GM12878 (cell line): ENCODE results near the gene CIB2. TPM values are rescaled to one million over a fixed set of nuclear protein-coding genes. Genes with fewer than 3 reads are reported as not detected.

Experiments used
- ATAC-seq: fragments of 200-7000 bp; cut with Tn5 transposase; 3 replicates; pipeline ENCODE4 v1.9.1; 2020; ENCODE audit warnings: mild to moderate bottlenecking, moderate library complexity
- BruUV-seq: library from RNA; stranded (reverse); fragments of 400-500 nt; replicated peaks from 2 replicates; lab custom pipeline; 2021; lab: Mats Ljungman, UMichigan
- CTCF ChIA-PET: fragments of 300-600 bp; sonication (Branson Sonifier 250); formaldehyde crosslinking; extraction: SDS; loops from one replicate; lab custom pipeline; 2021; ENCODE audit warnings: inconsistent platforms; lab: Yijun Ruan, JAX
- POLR2A ChIA-PET: fragments of 350-600 bp; formaldehyde crosslinking; extraction: SDS; loops from one replicate; lab custom pipeline; 2021; ENCODE audit warnings: inconsistent platforms; lab: Charles Lee
- RAD21 ChIA-PET: fragments of 300-600 bp; sonication (Branson Sonifier 250); formaldehyde crosslinking; loops from one replicate; lab custom pipeline; 2023; ENCODE audit warnings: antibody characterized with exemption; ENCODE audit not compliant: unreplicated experiment; lab: Charles Lee
- SMC1A ChIA-PET: fragments of 300-600 bp; sonication (Branson Sonifier 250); formaldehyde crosslinking; loops from one replicate; lab custom pipeline; 2023; ENCODE audit not compliant: unreplicated experiment, uncharacterized antibody; lab: Charles Lee
- DNase-seq: peaks from one replicate; pipeline ENCODE4 v3.0.0-alpha.2; 2011; ENCODE audit warnings: low read depth, low spot score
- FAIRE-seq: peaks from 3 replicates; lab custom pipeline; 2011; peaks lifted over from hg19 to GRCh38; lab: Jason Lieb, UNC
- H2AFZ ChIP-seq: 2 replicates; pipeline ENCODE4 v1.6.0; 2011; ENCODE audit warnings: low read depth, low read length, control low read depth; ENCODE audit not compliant: control insufficient read depth
- H3K27ac ChIP-seq: 2 replicates; pipeline ENCODE4 v1.5.1; 2011; ENCODE audit warnings: control low read depth; ENCODE audit not compliant: control insufficient read depth, insufficient read depth
- H3K27me3 ChIP-seq, 2 experiments: replicated peaks in 1 of 2; 2 replicates each; pipeline versions ENCODE4 v1.6.0 to v1.6.1; 2011; ENCODE audit warnings: low read length in 1 of 2; ENCODE audit not compliant: control insufficient read depth in 2 of 2, insufficient read depth in 2 of 2
- H3K36me3 ChIP-seq, 2 experiments: 2 replicates each; pipeline ENCODE4 v1.5.1; 2011; ENCODE audit warnings: low read length in 1 of 2; ENCODE audit not compliant: control insufficient read depth in 2 of 2, insufficient read depth in 2 of 2
- H3K4me1 ChIP-seq: 2 replicates; pipeline ENCODE4 v1.6.1; 2011; ENCODE audit warnings: mild to moderate bottlenecking, low read length, moderate library complexity, mixed read lengths; ENCODE audit not compliant: control insufficient read depth, insufficient read depth
- H3K4me2 ChIP-seq: 2 replicates; pipeline ENCODE4 v1.6.0; 2011; ENCODE audit warnings: control low read depth; ENCODE audit not compliant: control insufficient read depth, insufficient read depth
- H3K4me3 ChIP-seq: fragments of 200-600 bp; sonication (generic); 2 replicates; pipeline ENCODE4 v1.5.1; 2016
- H3K79me2 ChIP-seq: 2 replicates; pipeline ENCODE4 v1.6.0; 2011; ENCODE audit warnings: low read length; ENCODE audit not compliant: control insufficient read depth, insufficient read depth
- H3K9ac ChIP-seq: 2 replicates; pipeline ENCODE4 v1.8.0; 2011; ENCODE audit warnings: low read length, control low read depth, mixed read lengths; ENCODE audit not compliant: control insufficient read depth, insufficient read depth
- H3K9me3 ChIP-seq: replicated peaks from 3 replicates; pipeline ENCODE4 v1.5.1; 2011; ENCODE audit warnings: mild to moderate bottlenecking, low read length; ENCODE audit not compliant: control insufficient read depth, insufficient read depth
- H4K20me1 ChIP-seq: 2 replicates; pipeline ENCODE4 v1.6.0; 2011; ENCODE audit not compliant: control insufficient read depth, insufficient read depth
- BCL11A ChIP-seq: IDR thresholded peaks from 2 replicates; pipeline ENCODE4 v1.6.1; 2011; ENCODE audit warnings: low read depth, low read length
- CHD2 ChIP-seq: IDR thresholded peaks from 2 replicates; pipeline ENCODE4 v1.6.1; 2011; ENCODE audit warnings: low read depth, low read length, improper control_type of control experiment, borderline replicate concordance
- E4F1 ChIP-seq: fragments of 450-650 bp; IDR thresholded peaks from 2 replicates; pipeline ENCODE4 v1.6.1; 2018; ENCODE audit warnings: borderline replicate concordance, mild to moderate bottlenecking; ENCODE audit not compliant: partially characterized antibody
- MXI1 ChIP-seq: fragments of 150-350 bp; IDR thresholded peaks from 2 replicates; pipeline ENCODE4 v1.6.1; 2011; ENCODE audit warnings: low read depth, mild to moderate bottlenecking, inconsistent platforms, low read length, improper control_type of control experiment
- POLR2AphosphoS2 ChIP-seq: IDR thresholded peaks from 2 replicates; pipeline ENCODE4 v1.6.1; 2011; ENCODE audit warnings: low read depth, mild to moderate bottlenecking, low read length, improper control_type of control experiment, moderate library complexity
- RAD51 ChIP-seq: fragments of 450-650 bp; IDR thresholded peaks from 2 replicates; pipeline ENCODE4 v1.6.1; 2016; ENCODE audit warnings: moderate library complexity, mild to moderate bottlenecking, inconsistent platforms
- WGBS: methylation state at CpG from one replicate; pipeline ENCODE4 v1.1.6; 2016; ENCODE audit warnings: low lambda C conversion rate; ENCODE audit not compliant: insufficient replicate concordance, insufficient coverage; ENCODE audit errors: missing lambda C conversion rate; 5-methylcytosine and 5-hydroxymethylcytosine counted together
- in situ Hi-C: fragments of 300-500 bp; cut with MboI; formaldehyde crosslinking; loops from 9 replicates; pipeline ENCODE4 v1.14.3; 2018; ENCODE audit warnings: mixed read lengths
- intact Hi-C: fragments of 100-400 bp; cut with micrococcal nuclease; formaldehyde crosslinking; loops from one replicate; pipeline ENCODE4 v1.14.2; 2022; ENCODE audit not compliant: unreplicated experiment
- polyA plus RNA-seq, 11 experiments: library from polyadenylated mRNA; depleted of rRNA in 4 of 11; unstranded in 6 of 11; stranded (reverse) in 5 of 11; fragments of >200 nt; fragmentation: Nextera tagmentation in 4 of 11; fragmentation: Illumina TruSeq in 1 of 11; extraction: Ambion mirVana in 4 of 11; extraction: Trizol in 1 of 11; gene quantifications; 1 replicate in 1 of 11; 2 replicates in 10 of 11; pipeline versions ENCODE4 v1.2.1 to v1.2.3, GENCODE V29; 2011 to 2016; ENCODE audit warnings: inconsistent platforms in 2 of 11, missing spikeins in 2 of 11, low read depth in 1 of 11
- total RNA-seq, 4 experiments: library from RNA; depleted of rRNA in 3 of 4; stranded (reverse); fragments of >200 nt in 3 of 4; fragmentation: Illumina TruSeq in 1 of 4; extraction: Trizol in 1 of 4; gene quantifications; 2 replicates each; pipeline versions ENCODE4 v1.2.1 to v1.2.3, GENCODE V29; 2013 to 2021

Gene CIB2
- total and polyA plus RNA-seq, 10 of the 15 experiments (the other 5 are each of a cell fraction or from before 2014, with no cell fraction given), result 0.56 to 12.1 (median 7.1) TPM

GRCh38 chr15:78120523-78120922 lies 10.7 kb downstream of the CIB2 start:
- no TSS peak for BruUV-seq
- Histone ChIP-seq H3K27ac (no peak overlapping the region), H3K9ac (no peak overlapping the region), H3K4me3 (no peak overlapping the region), H2AFZ (no peak overlapping the region), H3K4me1 (no peaks in the 10 kb centered on the region), H3K79me2 (no peaks in the 10 kb centered on the region), H4K20me1 (no peaks in the 10 kb centered on the region), H3K36me3 (no peaks in the 10 kb centered on the region), H3K27me3 (no peaks in the 10 kb centered on the region)
- intact Hi-C loops (no loop called here), in situ Hi-C loops (no loop called here)
- FAIRE-seq, result no peak
- TF ChIP-seq POLR2AphosphoS2 (no peak), E4F1 (no peak), MXI1 (no peak), RAD51 (no peak), CHD2 (no peak), BCL11A (no peak)
- TF ChIP-seq, all 136 proteins: peak for 0
- ChIA-PET POLR2A (no interaction called here), CTCF (interaction anchor here (0.6 to 8.5 kb wide), 4 partner anchors 74 to 160 kb away, joined by 3 to 46 read pairs (median 10); no protein-coding TSS in a partner anchor), SMC1A (interaction anchor here (1.1 to 2.5 kb wide), 2 partner anchors 11 to 140 kb away, joined by 3 to 10 read pairs; partner anchors contain the start of gene CIB2), RAD21 (interaction anchor here (0.6 kb wide), 1 partner anchor 121 kb away, joined by 3 read pairs; no protein-coding TSS in a partner anchor)
- no peaks in the 10 kb centered on the region for H3K9me3 ChIP-seq
- no peak overlapping the region for H3K4me2 ChIP-seq
- ATAC-seq (no peak), DNase-seq (no peak)
- 35% methylated on average over 5 of the region's 5 CpGs for WGBS
